Activated T-helper 1 cell treated with anti-CD3 and anti-CD28 coated beads, Interleukin-2, amount 50 U/mL, for 16 hours (primary cell): ENCODE data around the gene FNDC5.

Experiments
- DNase-seq, 2 donors: peaks; one replicate each; pipeline ENCODE4 v3.0.0-alpha.2; 2020; ENCODE audit warnings: low read depth in 1 of 2, low spot score in 1 of 2

The FNDC5 gene

DNA sequence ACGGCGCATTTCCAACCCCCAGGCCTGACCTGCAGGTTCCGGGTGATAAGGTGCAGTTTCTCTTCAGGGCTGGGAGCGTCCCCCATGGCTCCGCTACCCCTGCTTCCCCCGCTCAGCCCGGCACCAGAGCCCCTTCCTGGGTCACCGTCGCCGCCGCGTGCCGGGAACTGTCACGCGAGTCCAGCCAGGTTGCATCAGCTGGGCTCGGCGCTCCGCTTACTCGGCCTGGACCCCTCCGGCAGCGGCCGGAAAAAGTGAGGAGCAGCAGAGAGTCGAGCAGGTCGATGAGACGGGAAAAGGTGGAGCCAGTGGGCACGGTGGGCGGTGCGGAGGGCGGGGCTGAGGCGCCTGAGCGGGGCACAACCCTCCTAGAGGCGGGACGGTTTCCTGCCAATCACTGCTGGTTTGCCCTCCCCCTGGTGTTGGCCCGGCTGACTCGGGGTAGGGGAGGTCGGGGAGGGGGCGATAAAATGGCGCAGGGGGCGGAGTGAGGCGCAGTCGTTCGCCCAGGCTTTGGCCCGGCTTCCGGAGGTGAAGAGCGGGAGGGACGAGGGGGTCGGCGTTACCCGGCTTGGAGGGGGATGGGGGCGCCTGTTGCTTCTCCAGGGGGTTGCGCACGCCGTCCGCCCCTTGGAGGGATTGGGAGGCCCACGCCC, 53.4 kb downstream of the FNDC5 start, which contains the start of the genes S100PBP and YARS1:
S100PBP (plus strand) TSS at position 495 of the 656 bp plus-strand sequence. CDS start 8,447 bp downstream, outside the sequence.
YARS1 (minus strand) TSS at position 200 of the 656 bp plus-strand sequence; CDS start at position 86, 114 bp downstream.
- peak; percentile 100 for DNase-seq

GRCh38 chr1:32816676-32817158, 54.0 kb downstream of the FNDC5 start:
- no peak for DNase-seq

GRCh38 chr1:32813941-32814739, 56.6 kb downstream of the FNDC5 start:
- no peak for DNase-seq
